Transverse colon (tissue), 4 donors: ENCODE results near the gene WIZ. TPM values are rescaled to one million over a fixed set of nuclear protein-coding genes. Genes with fewer than 3 reads are reported as not detected.

Experiments used
- DNase-seq: peaks from one replicate; pipeline ENCODE4 v3.0.0-alpha.2; 2019
- H3K27ac ChIP-seq, 4 donors: fragments of 200-600 bp; sonication (generic); 2 replicates each; pipeline ENCODE4 v1.5.1; 2016 to 2018; ENCODE audit warnings: inconsistent platforms in 4 of 4
- H3K27me3 ChIP-seq: fragments of 200-600 bp; sonication (generic); 2 replicates; pipeline ENCODE4 v1.5.1; 2017; ENCODE audit warnings: inconsistent platforms
- H3K36me3 ChIP-seq, 4 donors: fragments of 200-600 bp; sonication (generic); 2 replicates each; pipeline ENCODE4 v1.5.1; 2017 to 2019; ENCODE audit warnings: inconsistent platforms in 4 of 4
- H3K4me1 ChIP-seq, 4 donors: fragments of 200-600 bp; sonication (generic); 2 replicates each; pipeline ENCODE4 v1.5.1; 2017 to 2020; ENCODE audit warnings: inconsistent platforms in 4 of 4
- H3K4me3 ChIP-seq, 4 donors: fragments of 200-600 bp; sonication (generic); 1 replicate in 1 of 4; 2 replicates in 3 of 4; pipeline versions ENCODE4 v1.5.1 to v1.6.1; 2017 to 2019; ENCODE audit warnings: inconsistent platforms in 4 of 4
- H3K9me3 ChIP-seq, 2 donors: fragments of 200-600 bp; sonication (generic); 2 replicates each; pipeline ENCODE4 v1.5.1; 2017 to 2019; ENCODE audit warnings: inconsistent platforms in 2 of 2
- CTCF ChIP-seq, 5 experiments: fragments of 200-600 bp in 3 of 5; fragments of 450-650 bp in 2 of 5; sonication (generic) in 3 of 5; IDR thresholded peaks; 1 replicate in 2 of 5; 2 replicates in 3 of 5; pipeline ENCODE4 v1.5.1; 2016 to 2017; ENCODE audit warnings: antibody characterized with exemption in 5 of 5, inconsistent platforms in 3 of 5, mild to moderate bottlenecking in 2 of 5, moderate library complexity in 1 of 5
- EP300 ChIP-seq: sonication (generic); formaldehyde crosslinking; IDR thresholded peaks from one replicate; pipeline ENCODE4 v1.6.1; 2017; ENCODE audit warnings: antibody characterized with exemption, low read depth
- POLR2A ChIP-seq: fragments of 450-650 bp; IDR thresholded peaks from one replicate; pipeline ENCODE4 v1.6.1; 2016; ENCODE audit warnings: antibody characterized with exemption, mild to moderate bottlenecking, moderate library complexity
- POLR2AphosphoS5 ChIP-seq, 3 donors: sonication (generic); formaldehyde crosslinking; IDR thresholded peaks; one replicate each; pipeline ENCODE4 v1.6.1; 2016; ENCODE audit warnings: antibody characterized with exemption in 3 of 3
- WGBS, 2 donors: methylation state at CpG; one replicate each; pipeline ENCODE4 v1.1.5; 2018; ENCODE audit warnings: low coverage in 1 of 2; 5-methylcytosine and 5-hydroxymethylcytosine counted together
- in situ Hi-C, 4 donors: fragments of 200-750 bp; cut with MboI; loops; one replicate each; pipeline versions ENCODE4 v1.15.0 to v1.15.1; 2017; ENCODE audit warnings: low sequenced_read_pairs in 3 of 4, low pct_ligation_motif_present in 1 of 4, low pct_unique_long_range_greater_than_20kb in 1 of 4
- intact Hi-C: fragments of 100-400 bp; cut with DNase I; formaldehyde crosslinking; loops from one replicate; pipeline ENCODE4 v1.15.1; 2023; ENCODE audit warnings: low total_unique reads
- total RNA-seq, 4 donors: library from RNA; depleted of rRNA; stranded (reverse); fragments of >200 nt; gene quantifications; one replicate each; pipeline ENCODE4 v1.1.0, GENCODE V29; 2016

WIZ gene
- total RNA-seq, 4 donors from 2014 or later = 31.0 to 63.6 (median 42.0) TPM

- H3K27ac ChIP-seq = no peak overlapping the region
- WGBS, 2 donors = 92 to 94% methylated on average over 2 to 10 of the region's 10 CpGs
- no peak overlapping the region for H3K4me3 ChIP-seq
- DNase-seq = no peak
- H3K27me3 ChIP-seq = no peaks in the 10 kb centered on the region
- TF ChIP-seq EP300 (no peak), CTCF (IDR thresholded peaks at IDR 0.05) (no peak), POLR2A (no peak), POLR2AphosphoS5 (IDR thresholded peaks at IDR 0.05) (no peak)
- peaks cover 0 to 4% (median 3%) of the 10 kb centered on the region in 4 donors for H3K4me1 ChIP-seq
- intact Hi-C loops = no loop called here
- in situ Hi-C loops = loop anchor here in 1 of 4 donors (25.0 kb wide), 1 partner anchor 182 kb away; no protein-coding TSS in a partner anchor
- H3K9me3 ChIP-seq = no peaks in the 10 kb centered on the region
- H3K36me3 ChIP-seq = no peaks in the 10 kb centered on the region
Measured at GRCh38 chr19:15443838-15444237, 5.9 kb downstream of the WIZ start.

- no peak for DNase-seq
- intact Hi-C loops = no loop called here
- 75 to 100% methylated on average over 2 to 3 of the region's 3 CpGs for WGBS, 2 donors
- H3K4me1 ChIP-seq = no peaks in the 10 kb centered on the region
- no peaks in the 10 kb centered on the region for H3K9me3 ChIP-seq
- in situ Hi-C loops = loop anchor here in 1 of 4 donors (25.0 kb wide), 1 partner anchor 181 kb away; no protein-coding TSS in a partner anchor
- H3K4me3 ChIP-seq = no peak overlapping the region
- no peak for TF ChIP-seq EP300
- TF ChIP-seq POLR2A = no peak
- no peak for TF ChIP-seq CTCF (IDR thresholded peaks at IDR 0.05)
- TF ChIP-seq POLR2AphosphoS5 (IDR thresholded peaks at IDR 0.05) = no peak
- no peaks in the 10 kb centered on the region for H3K27me3 ChIP-seq
- H3K36me3 ChIP-seq = no peaks in the 10 kb centered on the region
- H3K27ac ChIP-seq = no peak overlapping the region
Measured at GRCh38 chr19:15443325-15443724, 6.4 kb downstream of the WIZ start.

- 80 to 91% methylated on average over 1 to 13 of the region's 13 CpGs for WGBS, 2 donors
- peaks cover 0 to 6% (median 0%) of the 10 kb centered on the region in 4 donors for H3K4me1 ChIP-seq
- DNase-seq = no peak
- no peak overlapping the region for H3K27ac ChIP-seq
- H3K27me3 ChIP-seq = no peaks in the 10 kb centered on the region
- in situ Hi-C loops (loop anchor here in 1 of 4 donors (25.0 kb wide), 1 partner anchor 180 kb away; no protein-coding TSS in a partner anchor), intact Hi-C loops (no loop called here)
- H3K9me3 ChIP-seq = no peaks in the 10 kb centered on the region
- no peaks in the 10 kb centered on the region for H3K36me3 ChIP-seq
- no peak overlapping the region for H3K4me3 ChIP-seq
- TF ChIP-seq POLR2A (no peak), EP300 (no peak), CTCF (IDR thresholded peaks at IDR 0.05) (no peak), POLR2AphosphoS5 (IDR thresholded peaks at IDR 0.05) (no peak)
Measured at GRCh38 chr19:15442142-15442920, 7.4 kb downstream of the WIZ start.

- Histone ChIP-seq H3K27me3 (no peaks in the 10 kb centered on the region), H3K4me1 (peaks cover 0 to 6% (median 0%) of the 10 kb centered on the region in 4 donors), H3K9me3 (no peaks in the 10 kb centered on the region), H3K36me3 (no peaks in the 10 kb centered on the region), H3K27ac (no peak overlapping the region), H3K4me3 (no peak overlapping the region)
- WGBS, 2 donors = 64 to 80% methylated on average over 1 to 3 of the region's 3 CpGs
- in situ Hi-C loops (loop anchor here in 1 of 4 donors (25.0 kb wide), 1 partner anchor 179 kb away; no protein-coding TSS in a partner anchor), intact Hi-C loops (no loop called here)
- no peak for DNase-seq
- no peak for TF ChIP-seq POLR2A
- no peak for TF ChIP-seq POLR2AphosphoS5 (IDR thresholded peaks at IDR 0.05)
- no peak for TF ChIP-seq EP300
- no peak for TF ChIP-seq CTCF (IDR thresholded peaks at IDR 0.05)
Measured at GRCh38 chr19:15441317-15441716, 8.4 kb downstream of the WIZ start.
